Activated T-helper 17 cell treated with anti-CD3 and anti-CD28 coated beads, Interleukin-2, amount 50 U/mL, for 72 hours (primary cell): Measurements from ENCODE around the gene ERN2. TPM values are rescaled to one million over a fixed set of nuclear protein-coding genes. Genes with fewer than 3 reads are reported as not detected.

Experiments used
- ATAC-seq: fragments of 150-1000 bp; cut with Tn5 transposase; replicated peaks from 2 replicates; pipeline ENCODE4 v1.10.0; 2021; ENCODE audit warnings: mild to moderate bottlenecking, moderate library complexity
- H3K27ac Mint-ChIP-seq: one replicate; pipeline ENCODE4 v1.8.0; 2022; ENCODE audit warnings: mixed read lengths
- H3K27me3 Mint-ChIP-seq: one replicate; pipeline ENCODE4 v1.8.0; 2022; ENCODE audit warnings: mixed read lengths
- H3K36me3 Mint-ChIP-seq: one replicate; pipeline ENCODE4 v1.8.0; 2022; ENCODE audit warnings: low read depth, mild to moderate bottlenecking, mixed read lengths
- H3K4me1 Mint-ChIP-seq: one replicate; pipeline ENCODE4 v1.8.0; 2022; ENCODE audit warnings: mixed read lengths
- H3K4me3 Mint-ChIP-seq: one replicate; pipeline ENCODE4 v1.8.0; 2022; ENCODE audit warnings: mild to moderate bottlenecking, mixed read lengths
- H3K9me3 Mint-ChIP-seq: one replicate; pipeline ENCODE4 v1.8.0; 2022; ENCODE audit warnings: mixed read lengths
- total RNA-seq, 2 donors: library from RNA; stranded (reverse); gene quantifications; one replicate each; pipeline ENCODE4 v1.2.3, GENCODE V29; 2022

Gene ERN2
- total RNA-seq, 2 donors from 2014 or later = not detected

DNA sequence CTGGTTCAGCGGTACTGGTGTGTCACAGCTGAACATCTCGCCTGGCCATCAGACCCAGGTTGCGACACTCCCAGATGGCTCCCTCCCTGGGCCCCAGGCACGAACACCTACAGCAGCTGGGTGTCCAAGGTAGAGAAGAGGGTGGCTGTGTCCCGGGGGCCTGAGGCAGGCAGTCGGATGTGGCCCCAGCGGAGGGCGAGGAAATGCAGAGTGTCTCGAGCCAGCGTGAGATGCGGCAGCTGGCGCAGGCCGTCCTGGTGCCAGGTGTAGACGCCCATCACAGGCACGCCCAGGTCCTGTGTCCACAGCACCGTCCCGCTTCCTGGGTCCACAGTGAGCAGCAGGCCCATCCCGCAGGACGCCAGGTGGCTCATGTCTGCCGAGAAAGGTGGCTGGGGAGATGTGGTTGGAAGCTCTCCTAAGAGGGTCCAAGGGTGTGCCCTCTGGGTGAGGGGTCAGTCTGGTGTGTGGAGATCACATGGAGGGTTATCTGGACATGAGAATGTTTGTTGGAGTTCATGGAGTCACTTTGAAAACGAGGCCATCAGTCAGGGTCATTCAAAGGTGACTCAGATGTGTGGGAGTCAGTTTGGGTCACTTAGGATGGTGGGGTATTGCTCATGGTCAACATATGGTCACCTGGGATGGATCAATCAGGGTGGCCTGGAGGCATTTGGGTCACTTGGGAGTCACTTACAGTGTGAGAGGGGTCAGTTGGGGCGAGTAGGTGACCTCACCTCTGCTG, 8.1 kb downstream of the ERN2 start:
- no peaks in the 10 kb centered on the region for H3K4me1 Mint-ChIP-seq
- no peak for ATAC-seq
- H3K27ac Mint-ChIP-seq = no peak overlapping the region
- H3K36me3 Mint-ChIP-seq = no peaks in the 10 kb centered on the region
- peaks cover 11% of the 10 kb centered on the region for H3K9me3 Mint-ChIP-seq
- H3K4me3 Mint-ChIP-seq = no peak overlapping the region
- H3K27me3 Mint-ChIP-seq = peaks cover 19% of the 10 kb centered on the region

DNA sequence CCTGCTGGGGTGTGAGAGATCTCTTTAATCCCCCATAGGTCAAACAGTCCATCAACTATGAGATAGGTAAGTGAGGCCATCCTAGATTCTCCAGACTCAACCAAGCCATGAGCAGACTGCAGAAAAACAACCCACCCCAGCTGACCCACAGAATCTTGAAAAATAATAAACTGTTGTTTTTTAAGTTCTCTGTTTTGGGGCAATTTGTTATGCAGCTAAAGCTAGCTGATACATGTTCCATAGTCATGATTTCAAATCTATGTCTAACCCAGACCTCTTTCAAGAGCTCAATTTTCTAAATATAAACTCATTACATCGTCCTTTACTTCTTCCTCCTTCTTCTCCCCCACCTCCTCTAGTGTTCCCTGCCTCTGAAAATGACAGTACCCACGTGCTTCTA, 10.1 kb downstream of the ERN2 start:
- H3K9me3 Mint-ChIP-seq = peaks cover 7% of the 10 kb centered on the region
- no peak for ATAC-seq
- peaks cover 13% of the 10 kb centered on the region for H3K27me3 Mint-ChIP-seq
- H3K4me3 Mint-ChIP-seq = no peak overlapping the region
- H3K4me1 Mint-ChIP-seq = no peaks in the 10 kb centered on the region
- H3K27ac Mint-ChIP-seq = no peak overlapping the region
- no peaks in the 10 kb centered on the region for H3K36me3 Mint-ChIP-seq

DNA sequence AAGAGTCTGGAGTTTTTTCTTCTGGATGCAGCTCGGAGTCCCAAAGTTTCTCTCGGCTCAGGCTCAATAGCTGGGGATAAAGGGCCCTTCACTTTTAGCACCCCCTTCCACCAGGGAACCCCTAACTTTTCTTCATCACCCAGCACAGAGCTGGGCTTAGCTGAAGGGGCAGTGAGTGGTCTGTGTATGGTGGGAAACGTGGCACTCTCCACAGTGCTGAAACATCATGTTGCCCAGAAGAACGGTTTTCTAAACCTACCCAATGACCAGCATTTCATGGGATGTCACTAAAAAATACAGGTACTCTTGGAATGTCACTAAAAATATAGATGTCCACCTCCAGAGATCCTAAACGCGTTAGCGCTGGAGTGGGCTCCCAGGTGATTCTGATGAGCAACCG, 12.0 kb downstream of the ERN2 start:
- H3K27me3 Mint-ChIP-seq = peaks cover 11% of the 10 kb centered on the region
- peaks cover 7% of the 10 kb centered on the region for H3K9me3 Mint-ChIP-seq
- H3K27ac Mint-ChIP-seq = no peak overlapping the region
- no peak for ATAC-seq
- no peaks in the 10 kb centered on the region for H3K4me1 Mint-ChIP-seq
- H3K36me3 Mint-ChIP-seq = no peaks in the 10 kb centered on the region
- no peak overlapping the region for H3K4me3 Mint-ChIP-seq

DNA sequence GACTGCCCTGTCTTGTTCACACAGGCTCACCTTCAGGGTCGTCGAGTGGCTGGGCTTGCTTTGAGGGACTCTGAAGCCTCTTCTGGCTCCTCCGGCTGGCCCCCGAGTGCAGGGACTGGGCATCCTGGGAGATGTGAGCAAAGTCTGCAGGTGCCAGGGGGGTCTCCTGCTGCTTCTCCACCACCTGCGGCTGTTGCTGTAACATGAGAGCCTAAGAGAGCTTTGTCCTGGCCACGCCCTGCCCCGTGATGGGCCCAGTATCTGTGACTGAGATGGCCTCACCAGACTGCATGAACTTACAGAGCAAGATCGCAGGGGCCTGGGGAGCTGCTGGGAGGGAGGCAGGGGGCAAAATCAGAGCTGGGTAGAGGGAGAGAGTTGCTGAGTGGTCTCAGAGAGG, 12.5 kb downstream of the ERN2 start:
- ATAC-seq = no peak
- H3K27ac Mint-ChIP-seq = no peak overlapping the region
- no peaks in the 10 kb centered on the region for H3K36me3 Mint-ChIP-seq
- H3K9me3 Mint-ChIP-seq = peaks cover 7% of the 10 kb centered on the region
- H3K4me1 Mint-ChIP-seq = no peaks in the 10 kb centered on the region
- peaks cover 8% of the 10 kb centered on the region for H3K27me3 Mint-ChIP-seq
- no peak overlapping the region for H3K4me3 Mint-ChIP-seq

DNA sequence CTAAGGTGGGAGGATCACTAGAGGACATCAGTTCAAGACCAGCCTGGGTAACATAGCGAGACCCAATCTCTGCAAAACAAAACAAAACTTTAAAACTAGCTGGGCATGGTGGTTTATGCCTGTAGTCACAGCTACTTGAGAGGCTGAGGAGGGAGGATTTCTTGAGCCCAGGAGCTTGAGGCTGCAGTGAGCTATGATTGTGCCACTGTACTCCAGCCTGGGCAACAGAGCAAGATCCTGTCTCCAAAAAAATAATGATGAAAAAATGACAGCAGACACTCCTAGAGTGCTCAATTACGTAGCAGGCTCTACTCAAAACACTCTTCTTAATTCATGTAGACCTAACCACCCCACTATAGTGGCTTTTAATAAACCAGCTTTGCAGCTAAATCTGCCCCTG, 12.9 kb downstream of the ERN2 start:
- peaks cover 7% of the 10 kb centered on the region for H3K9me3 Mint-ChIP-seq
- peaks cover 8% of the 10 kb centered on the region for H3K27me3 Mint-ChIP-seq
- H3K4me3 Mint-ChIP-seq = no peak overlapping the region
- no peaks in the 10 kb centered on the region for H3K36me3 Mint-ChIP-seq
- H3K4me1 Mint-ChIP-seq = no peaks in the 10 kb centered on the region
- H3K27ac Mint-ChIP-seq = no peak overlapping the region
- no peak for ATAC-seq

DNA sequence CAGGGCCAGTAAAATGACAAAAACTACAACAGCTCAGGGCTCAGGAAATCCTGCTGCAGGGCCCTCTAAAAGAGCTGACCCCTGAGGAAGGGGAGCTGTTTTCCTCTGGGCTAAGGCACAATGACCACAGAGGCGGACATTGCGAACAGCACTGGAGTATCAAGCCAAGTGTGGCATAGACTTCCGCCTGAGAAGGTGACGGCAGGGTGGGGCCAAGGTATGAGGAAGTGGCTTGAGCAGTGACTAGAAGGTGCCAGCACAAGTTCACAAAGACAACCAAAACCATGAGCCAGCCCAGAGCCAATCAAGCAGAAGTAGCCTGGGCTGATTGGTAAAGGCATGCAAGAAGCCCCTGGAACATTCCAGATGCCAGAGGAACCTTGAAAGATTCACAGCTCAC, 13.9 kb downstream of the ERN2 start:
- peaks cover 3% of the 10 kb centered on the region for H3K27me3 Mint-ChIP-seq
- peaks cover 7% of the 10 kb centered on the region for H3K9me3 Mint-ChIP-seq
- no peak overlapping the region for H3K27ac Mint-ChIP-seq
- H3K4me3 Mint-ChIP-seq = no peak overlapping the region
- peak; percentile 56 for ATAC-seq
- no peaks in the 10 kb centered on the region for H3K4me1 Mint-ChIP-seq
- H3K36me3 Mint-ChIP-seq = no peaks in the 10 kb centered on the region

DNA sequence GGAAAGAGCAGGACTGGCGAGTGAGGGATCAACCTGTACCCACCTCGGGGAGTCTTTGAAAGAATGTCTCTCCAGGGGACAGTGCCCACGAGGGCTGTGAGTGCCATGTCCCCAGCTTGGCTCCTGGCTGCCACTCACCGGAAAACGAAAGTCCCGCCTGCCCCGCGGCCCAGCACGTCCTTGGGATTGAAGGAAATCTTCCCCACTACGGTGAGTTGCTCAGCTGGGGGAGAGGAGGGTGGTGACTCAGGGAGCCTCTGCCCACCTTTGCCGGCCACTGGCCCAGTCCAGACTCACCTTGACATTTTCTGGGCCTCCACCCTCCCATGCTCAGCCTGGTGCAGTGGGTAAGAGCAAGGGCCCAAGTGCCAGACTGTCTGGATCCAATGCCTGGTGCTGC, 17.3 kb downstream of the ERN2 start:
- ATAC-seq = no peak
- H3K9me3 Mint-ChIP-seq = no peaks in the 10 kb centered on the region
- H3K27me3 Mint-ChIP-seq = no peaks in the 10 kb centered on the region
- no peak overlapping the region for H3K4me3 Mint-ChIP-seq
- no peak overlapping the region for H3K27ac Mint-ChIP-seq
- H3K4me1 Mint-ChIP-seq = no peaks in the 10 kb centered on the region
- H3K36me3 Mint-ChIP-seq = no peaks in the 10 kb centered on the region

DNA sequence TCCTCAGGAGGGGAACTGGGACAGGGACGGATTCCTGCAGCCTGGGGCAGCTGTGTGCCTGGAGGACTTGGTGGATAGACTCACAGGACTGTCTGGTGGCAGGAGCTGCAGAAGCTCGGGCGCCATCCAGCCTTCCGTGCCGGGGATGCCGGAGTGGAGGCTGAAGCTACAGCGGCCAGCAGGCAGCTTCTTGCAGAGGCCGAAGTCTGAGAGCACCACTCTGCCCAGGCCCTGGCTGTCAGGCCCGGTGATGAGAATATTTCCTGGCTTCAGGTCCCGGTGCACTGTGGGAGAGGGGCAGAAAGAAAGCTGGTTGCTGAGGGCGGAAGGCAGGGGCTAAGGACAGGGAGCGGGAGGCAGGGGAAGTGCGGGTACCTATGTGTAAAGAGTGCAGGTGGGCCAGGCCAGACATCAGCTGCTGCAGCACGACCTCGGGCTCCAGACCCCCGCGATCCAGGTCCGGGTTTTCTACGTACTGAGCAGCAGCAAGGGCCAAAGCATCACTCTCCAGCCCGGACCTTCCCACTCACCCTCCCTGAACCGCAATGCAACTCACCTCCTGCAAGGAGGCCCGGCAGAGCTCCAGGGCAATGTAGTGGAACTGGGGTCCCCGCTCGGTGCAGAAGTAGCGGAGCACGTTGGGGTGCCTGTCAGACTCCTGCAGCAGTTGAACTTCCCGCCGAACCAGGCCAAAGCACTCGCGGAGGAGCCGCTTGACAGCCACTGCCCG, 18.2 kb downstream of the ERN2 start:
- H3K4me3 Mint-ChIP-seq = no peak overlapping the region
- H3K36me3 Mint-ChIP-seq = peaks cover 8% of the 10 kb centered on the region
- H3K9me3 Mint-ChIP-seq = no peaks in the 10 kb centered on the region
- H3K4me1 Mint-ChIP-seq = no peaks in the 10 kb centered on the region
- H3K27ac Mint-ChIP-seq = no peak overlapping the region
- H3K27me3 Mint-ChIP-seq = no peaks in the 10 kb centered on the region
- ATAC-seq = no peak

DNA sequence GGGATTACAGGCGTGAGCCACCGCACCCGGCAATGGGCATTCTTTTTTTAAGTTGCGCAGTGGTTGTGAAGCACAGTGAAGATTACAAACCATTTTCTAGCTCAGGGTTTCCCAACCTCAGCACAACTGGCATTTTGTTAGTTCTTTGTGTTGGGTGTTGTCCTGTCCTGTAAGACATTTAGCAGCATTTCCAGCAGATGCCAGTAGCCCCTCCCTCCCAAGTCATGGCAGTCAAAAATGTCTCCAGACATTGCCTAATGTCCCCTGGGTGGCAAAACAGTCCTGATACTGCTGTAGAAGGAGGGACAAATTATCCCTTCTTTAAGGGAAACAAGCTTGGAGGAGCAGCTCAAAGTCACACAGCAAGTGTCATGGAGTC, 18.8 kb downstream of the ERN2 start:
- Mint-ChIP-seq H3K4me1 (no peaks in the 10 kb centered on the region), H3K9me3 (no peaks in the 10 kb centered on the region), H3K27ac (no peak overlapping the region), H3K4me3 (no peak overlapping the region), H3K27me3 (no peaks in the 10 kb centered on the region), H3K36me3 (peaks cover 14% of the 10 kb centered on the region)
- ATAC-seq = no peak

DNA sequence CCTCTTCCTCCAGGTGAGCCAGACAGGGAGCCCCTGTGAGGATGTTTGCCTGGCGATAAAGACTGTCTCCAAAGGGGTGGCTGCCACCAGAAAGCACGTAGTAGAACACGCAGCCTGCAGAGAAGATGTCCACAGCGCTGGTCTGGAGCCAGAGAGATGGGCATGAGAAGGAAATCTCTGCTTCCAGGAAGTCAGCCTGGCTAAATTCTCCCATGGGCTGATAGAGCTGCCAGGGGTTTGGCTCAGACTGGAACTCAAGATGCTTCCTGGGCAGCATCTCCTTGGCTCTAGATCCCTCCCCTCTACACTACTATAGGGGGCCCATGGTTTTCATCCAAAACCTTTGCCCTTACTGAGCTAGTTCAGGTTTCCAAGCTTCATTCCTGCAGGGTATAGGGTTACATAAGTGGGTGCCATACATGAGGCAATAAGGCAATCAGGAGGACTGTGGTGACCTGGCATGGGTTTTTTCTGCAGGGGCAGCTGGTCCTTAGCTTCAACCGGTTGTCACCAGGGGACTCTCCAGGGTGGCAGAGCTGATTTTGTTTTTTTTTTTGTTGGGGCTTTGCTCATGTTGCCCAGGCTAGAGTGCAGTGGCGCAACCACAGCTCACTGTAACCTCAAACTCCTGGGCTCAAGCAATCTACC, 20.7 kb downstream of the ERN2 start:
- peaks cover 33% of the 10 kb centered on the region for H3K36me3 Mint-ChIP-seq
- no peak for ATAC-seq
- H3K4me3 Mint-ChIP-seq = no peak overlapping the region
- no peak overlapping the region for H3K27ac Mint-ChIP-seq
- H3K9me3 Mint-ChIP-seq = no peaks in the 10 kb centered on the region
- H3K4me1 Mint-ChIP-seq = no peaks in the 10 kb centered on the region
- no peaks in the 10 kb centered on the region for H3K27me3 Mint-ChIP-seq

DNA sequence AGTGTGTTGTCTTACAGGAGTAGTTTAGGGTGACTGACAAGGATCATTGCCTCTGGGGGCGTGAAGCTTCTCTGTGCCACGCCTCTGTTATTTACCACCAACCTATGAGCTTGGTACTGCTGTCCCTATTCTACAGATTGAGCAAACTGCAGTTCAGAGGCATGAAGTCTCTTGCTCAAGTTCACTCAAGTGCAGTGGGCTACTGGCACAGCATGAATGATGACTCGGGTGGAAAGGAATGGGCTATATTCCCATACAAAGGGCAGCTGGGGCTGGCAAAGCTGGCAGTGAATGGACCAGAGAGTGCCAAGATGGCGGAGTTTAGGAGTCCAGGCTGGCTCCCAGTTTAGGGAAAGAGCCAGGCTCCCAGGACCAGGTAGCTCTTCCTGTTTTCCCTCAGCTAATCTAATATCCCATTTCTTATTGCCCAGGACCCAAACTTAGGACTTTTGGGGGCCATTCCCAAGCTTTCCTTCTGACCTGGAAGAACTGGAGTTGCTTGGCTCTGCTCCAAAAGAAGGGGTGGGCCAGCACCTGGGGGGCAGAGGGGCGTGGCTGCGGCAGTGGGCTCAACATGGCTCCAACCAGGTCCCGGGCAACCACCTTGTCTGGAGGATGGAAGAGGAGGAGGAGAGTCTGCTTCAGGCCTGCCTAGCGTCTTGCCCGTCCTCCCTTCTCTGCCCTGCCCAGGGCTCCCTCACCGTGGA, 21.4 kb downstream of the ERN2 start:
- Mint-ChIP-seq H3K9me3 (no peaks in the 10 kb centered on the region), H3K36me3 (peaks cover 40% of the 10 kb centered on the region), H3K27ac (no peak overlapping the region), H3K4me1 (no peaks in the 10 kb centered on the region), H3K27me3 (no peaks in the 10 kb centered on the region), H3K4me3 (no peak overlapping the region)
- no peak for ATAC-seq

DNA sequence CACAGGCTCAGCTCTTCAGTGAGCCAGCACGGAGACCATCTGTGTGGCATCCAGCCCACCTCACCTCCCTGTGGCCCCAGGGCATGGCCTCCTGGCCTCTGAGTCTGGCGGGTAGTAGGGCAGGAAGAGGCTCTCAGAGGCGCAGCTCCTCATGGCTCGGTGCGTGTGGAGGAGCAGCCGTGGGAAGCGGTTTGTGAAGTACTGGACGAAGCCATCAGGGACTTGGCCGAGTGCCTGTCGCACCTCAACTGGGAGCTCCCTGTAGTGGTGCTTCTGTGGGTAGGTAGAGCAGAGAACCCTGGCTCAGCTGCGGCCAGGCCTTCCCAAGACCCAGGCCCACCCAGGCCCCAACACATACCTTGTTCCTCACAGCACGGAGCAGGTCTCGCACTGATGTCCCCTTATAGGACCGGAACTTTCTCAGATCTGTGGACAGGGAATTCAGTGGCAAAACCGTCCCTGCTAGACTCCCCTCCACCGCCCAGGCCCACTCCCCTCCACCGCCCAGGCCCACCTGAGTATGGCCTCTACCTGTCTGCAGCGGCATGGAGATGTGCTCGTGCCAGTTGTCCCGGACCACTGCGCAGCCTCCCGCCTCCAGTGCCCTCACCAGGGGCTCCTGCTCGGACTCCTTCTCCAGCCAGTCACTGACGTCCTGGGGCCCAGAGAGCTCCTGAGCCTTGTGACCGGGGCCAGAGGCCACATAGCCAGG, 22.1 kb downstream of the ERN2 start:
- Mint-ChIP-seq H3K27ac (no peak overlapping the region), H3K36me3 (peaks cover 47% of the 10 kb centered on the region)

DNA sequence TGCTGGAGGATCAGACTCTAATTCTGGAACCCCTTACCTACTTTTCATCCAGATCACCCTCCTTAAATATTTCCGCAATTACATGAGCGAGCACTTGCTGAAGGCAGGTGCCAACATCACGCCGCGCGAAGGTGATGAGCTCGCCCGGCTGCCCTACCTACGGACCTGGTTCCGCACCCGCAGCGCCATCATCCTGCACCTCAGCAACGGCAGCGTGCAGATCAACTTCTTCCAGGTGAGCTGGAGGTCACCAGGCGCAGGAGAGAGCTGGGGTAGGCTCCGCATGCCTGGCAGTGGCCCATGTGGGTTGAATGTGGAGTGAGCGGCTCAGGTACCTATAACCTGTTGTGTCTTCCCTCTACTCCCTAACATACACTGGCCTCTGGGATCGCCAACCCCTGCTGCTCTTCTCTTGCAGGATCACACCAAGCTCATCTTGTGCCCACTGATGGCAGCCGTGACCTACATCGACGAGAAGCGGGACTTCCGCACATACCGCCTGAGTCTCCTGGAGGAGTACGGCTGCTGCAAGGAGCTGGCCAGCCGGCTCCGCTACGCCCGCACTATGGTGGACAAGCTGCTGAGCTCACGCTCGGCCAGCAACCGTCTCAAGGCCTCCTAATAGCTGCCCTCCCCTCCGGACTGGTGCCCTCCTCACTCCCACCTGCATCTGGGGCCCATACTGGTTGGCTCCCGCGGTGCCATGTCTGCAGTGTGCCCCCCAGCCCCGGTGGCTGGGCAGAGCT, 23.4 kb downstream of the ERN2 start:
- H3K27me3 Mint-ChIP-seq = no peaks in the 10 kb centered on the region
- H3K4me3 Mint-ChIP-seq = no peak overlapping the region
- ATAC-seq = no peak
- no peaks in the 10 kb centered on the region for H3K9me3 Mint-ChIP-seq
- no peak overlapping the region for H3K27ac Mint-ChIP-seq
- H3K4me1 Mint-ChIP-seq = no peaks in the 10 kb centered on the region
- peaks cover 60% of the 10 kb centered on the region for H3K36me3 Mint-ChIP-seq

More for the DNA sequence above, 22.1 kb downstream of the ERN2 start:
- ATAC-seq = no peak
- Mint-ChIP-seq H3K4me3 (no peak overlapping the region), H3K27me3 (no peaks in the 10 kb centered on the region), H3K9me3 (no peaks in the 10 kb centered on the region), H3K4me1 (no peaks in the 10 kb centered on the region)
